OCI-LY3 (cell line): Measurements from ENCODE around the gene MED20.

Experiments used
- CTCF ChIP-seq: fragments of 200-600, 300-600 bp; sonication (generic); IDR thresholded peaks from 2 replicates; pipeline ENCODE4 v1.5.1; 2014; ENCODE audit warnings: antibody characterized with exemption, low read length, low read depth
- EZH2phosphoT487 ChIP-seq: fragments of 200-600 bp; shearing (Covaris generic); IDR thresholded peaks from 2 replicates; pipeline ENCODE4 v1.6.1; 2018; ENCODE audit warnings: antibody characterized with exemption, mixed run types, low read depth

GRCh38 chr6:41960028-41960427 lies 39.1 kb upstream of the MED20 start:
- TF ChIP-seq CTCF (no peak), EZH2phosphoT487 (no peak)
